OCI-LY3 (cell line): Measurements from ENCODE around the gene KLHL10.

ENCODE experiments used
- EZH2phosphoT487 ChIP-seq: fragments of 200-600 bp; shearing (Covaris generic); IDR thresholded peaks from 2 replicates; pipeline ENCODE4 v1.6.1; 2018; ENCODE audit warnings: antibody characterized with exemption, mixed run types, low read depth
- TF ChIP-seq, protein P1 (sequence below): fragments of 200-600, 300-600 bp; sonication (generic); IDR thresholded peaks from 2 replicates; pipeline ENCODE4 v1.5.1; 2014; ENCODE audit warnings: antibody characterized with exemption, low read length, low read depth

DNA sequence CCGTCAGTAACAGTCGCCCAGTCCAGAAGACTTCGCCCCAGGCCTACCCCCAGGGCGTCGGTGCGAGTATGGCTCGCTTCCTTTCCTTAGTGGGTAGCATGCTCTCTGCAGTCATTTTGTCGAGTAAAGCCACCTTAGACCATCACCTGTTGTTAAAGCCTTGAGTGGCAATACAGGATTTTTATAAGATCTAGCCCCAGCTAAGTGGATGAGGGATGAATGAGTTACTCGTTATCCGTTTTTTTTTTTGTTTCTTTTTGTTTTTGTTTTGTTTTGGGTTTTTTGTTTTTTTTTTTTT, 27.9 kb downstream of the KLHL10 start:
- TF ChIP-seq, protein P1, sequence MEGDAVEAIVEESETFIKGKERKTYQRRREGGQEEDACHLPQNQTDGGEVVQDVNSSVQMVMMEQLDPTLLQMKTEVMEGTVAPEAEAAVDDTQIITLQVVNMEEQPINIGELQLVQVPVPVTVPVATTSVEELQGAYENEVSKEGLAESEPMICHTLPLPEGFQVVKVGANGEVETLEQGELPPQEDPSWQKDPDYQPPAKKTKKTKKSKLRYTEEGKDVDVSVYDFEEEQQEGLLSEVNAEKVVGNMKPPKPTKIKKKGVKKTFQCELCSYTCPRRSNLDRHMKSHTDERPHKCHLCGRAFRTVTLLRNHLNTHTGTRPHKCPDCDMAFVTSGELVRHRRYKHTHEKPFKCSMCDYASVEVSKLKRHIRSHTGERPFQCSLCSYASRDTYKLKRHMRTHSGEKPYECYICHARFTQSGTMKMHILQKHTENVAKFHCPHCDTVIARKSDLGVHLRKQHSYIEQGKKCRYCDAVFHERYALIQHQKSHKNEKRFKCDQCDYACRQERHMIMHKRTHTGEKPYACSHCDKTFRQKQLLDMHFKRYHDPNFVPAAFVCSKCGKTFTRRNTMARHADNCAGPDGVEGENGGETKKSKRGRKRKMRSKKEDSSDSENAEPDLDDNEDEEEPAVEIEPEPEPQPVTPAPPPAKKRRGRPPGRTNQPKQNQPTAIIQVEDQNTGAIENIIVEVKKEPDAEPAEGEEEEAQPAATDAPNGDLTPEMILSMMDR, result no peak
- TF ChIP-seq EZH2phosphoT487, result no peak
